Activated effector memory CD4-positive, alpha-beta T cell treated with anti-CD3 and anti-CD28 coated beads, Interleukin-2, amount 50 U/mL, for 16 hours (primary cell): ENCODE results near the gene LEF1.

ENCODE experiments used
- DNase-seq: peaks from one replicate; pipeline ENCODE4 v3.0.0-alpha.2; 2020

Gene LEF1

DNA sequence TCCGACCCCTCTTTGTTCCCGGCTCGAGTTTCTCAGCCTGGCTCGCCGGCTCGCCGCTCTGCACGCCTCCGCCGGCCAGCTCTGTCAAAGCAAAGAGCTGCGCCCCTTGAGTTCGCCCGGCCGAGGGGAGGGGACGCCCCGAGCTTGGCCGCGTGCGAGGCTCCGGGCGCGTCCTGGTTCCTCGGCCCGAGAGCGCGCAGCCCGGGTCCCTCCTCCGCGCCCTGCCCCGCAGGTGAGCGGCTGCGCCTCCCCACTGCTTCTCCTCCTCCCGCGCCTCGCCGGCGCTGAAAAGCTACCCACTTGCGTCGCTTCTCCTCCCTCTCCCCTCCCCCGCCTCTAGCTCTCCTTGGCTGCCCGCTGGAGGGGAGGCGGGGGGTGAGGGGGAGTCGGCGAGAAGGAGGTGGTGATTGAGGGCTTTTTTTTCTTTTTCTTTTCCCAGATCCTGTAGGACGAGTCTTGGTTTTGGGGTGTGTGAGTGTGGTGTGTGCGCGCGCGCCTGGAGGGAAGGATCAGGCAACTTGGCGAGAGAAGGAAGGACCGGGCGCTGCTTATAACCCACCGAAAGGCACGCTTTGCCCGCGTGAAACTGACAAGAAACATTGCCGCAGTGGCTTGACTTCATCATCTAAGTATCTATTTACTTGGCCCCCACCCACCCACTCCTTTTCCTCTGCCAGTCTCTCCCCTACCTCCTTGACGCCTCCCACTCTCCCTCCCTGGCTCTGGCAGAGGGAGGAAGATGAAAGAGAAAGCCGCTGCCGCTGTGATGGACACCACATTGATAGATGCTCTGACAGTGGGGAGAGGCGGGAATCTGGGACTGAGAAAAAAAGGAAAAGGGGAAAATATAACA is at the start of gene LEF1:
TSS of gene LEF1 (minus strand) at position 262 of the 853 bp plus-strand sequence. CDS start 1,165 bp downstream, outside the sequence.
- peak; percentile 89 for DNase-seq

- DNase-seq: no peak
Measured at GRCh38 chr4:108216510-108216909, 47.8 kb upstream of the LEF1 start.

GRCh38 chr4:108215055-108215454 is 46.3 kb upstream of the LEF1 start:
- DNase-seq: no peak

- DNase-seq: no peak
Measured at GRCh38 chr4:108213723-108214122, 45.0 kb upstream of the LEF1 start.

DNA sequence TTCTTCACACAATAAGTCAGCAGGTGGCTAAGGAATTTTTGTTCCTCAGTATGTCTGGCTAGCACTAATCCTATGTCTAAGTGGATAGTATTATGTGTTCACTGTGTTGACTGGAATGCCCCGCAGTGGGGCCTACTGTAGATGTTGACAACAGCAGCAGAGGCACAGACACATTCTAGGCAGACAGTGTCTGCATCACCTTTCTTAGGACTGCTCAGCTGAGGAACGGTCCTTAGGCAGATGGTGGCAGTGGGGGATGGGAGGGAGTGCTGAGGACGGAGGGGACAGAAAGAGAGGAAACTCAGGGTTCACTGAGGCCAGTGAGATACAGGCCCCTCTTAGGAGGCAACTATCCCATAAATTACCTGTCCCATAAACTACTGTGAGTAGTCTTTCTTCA is 44.6 kb upstream of the LEF1 start:
- no peak for DNase-seq

DNA sequence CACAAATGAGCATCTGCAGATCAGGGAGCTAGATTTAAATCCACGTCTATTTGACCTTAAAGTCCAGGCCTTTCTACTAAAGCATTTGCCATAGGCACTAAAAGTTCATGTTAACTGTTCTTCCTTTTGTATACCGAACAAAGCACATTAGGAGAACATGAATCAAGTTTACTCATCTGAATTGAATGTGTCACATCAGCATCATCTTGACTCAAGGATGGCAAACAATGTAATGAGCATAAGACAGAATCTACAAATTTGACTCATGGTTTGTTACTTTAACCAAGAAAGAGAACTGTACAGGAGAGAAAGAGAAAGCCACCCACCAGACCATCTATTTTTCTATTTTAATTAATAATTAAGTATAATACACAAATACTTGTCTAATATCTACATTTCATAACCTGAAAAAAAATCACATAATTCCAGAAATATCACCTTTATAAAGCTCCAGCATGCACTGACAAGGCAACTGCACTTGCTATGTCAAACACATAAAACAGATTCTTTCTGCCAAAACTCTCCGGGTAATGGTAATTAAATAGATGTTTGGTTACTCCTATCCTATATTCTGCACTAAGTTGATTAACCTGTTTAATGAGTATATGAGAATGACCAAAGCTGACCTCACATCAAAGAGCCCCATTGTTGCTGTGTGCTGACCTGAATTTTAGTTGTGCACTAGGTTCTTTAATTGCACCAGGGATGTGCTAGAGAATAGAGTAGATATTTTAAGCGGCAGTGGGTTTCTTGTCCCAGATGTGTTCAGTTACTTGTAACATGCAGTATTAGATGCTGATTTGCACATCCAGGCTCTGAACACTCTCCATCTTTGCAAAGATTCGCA is 42.5 kb upstream of the LEF1 start:
- no peak for DNase-seq

GRCh38 chr4:108209489-108209888 is 40.8 kb upstream of the LEF1 start:
- DNase-seq: no peak

DNA sequence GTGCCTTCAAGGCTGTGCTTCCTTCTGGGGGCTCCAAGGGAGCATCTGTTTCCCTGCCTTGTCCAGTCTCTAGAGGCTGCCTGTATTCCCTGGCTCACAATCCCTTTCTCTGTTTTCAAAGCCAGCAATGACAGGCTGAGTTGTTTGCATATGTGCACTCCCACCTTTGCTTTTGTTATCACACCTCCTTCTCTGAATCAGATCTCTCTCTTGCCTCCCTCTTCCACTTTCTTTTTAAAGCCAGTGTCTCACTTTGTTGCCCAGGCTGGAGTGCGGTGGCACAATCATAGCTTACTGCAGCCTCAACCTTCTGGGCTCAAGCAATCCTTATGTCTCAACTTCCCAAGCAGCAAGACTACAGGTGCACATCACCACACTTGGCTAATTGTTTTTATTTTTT is 37.1 kb upstream of the LEF1 start:
- DNase-seq: no peak

DNA sequence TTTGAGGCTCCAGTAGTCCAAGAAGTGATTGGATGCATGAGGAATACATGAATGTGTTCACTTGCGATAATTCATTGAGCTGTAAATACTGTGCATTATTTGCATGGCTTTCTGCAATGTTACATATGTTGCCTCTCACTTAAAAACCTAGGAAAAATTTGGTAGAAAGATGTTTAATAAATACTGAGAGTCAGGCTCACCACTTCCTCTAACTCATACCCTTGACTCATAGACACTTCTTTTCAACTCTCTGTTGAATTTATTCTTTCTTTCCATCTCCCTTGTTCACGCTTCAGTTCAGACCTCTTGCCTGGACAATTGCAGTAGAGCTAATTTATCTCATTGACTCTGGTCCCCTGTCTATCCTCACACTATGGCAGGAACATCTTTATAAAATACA is 35.8 kb upstream of the LEF1 start:
- no peak for DNase-seq

- DNase-seq: no peak
Measured at GRCh38 chr4:108203377-108203776, 34.6 kb upstream of the LEF1 start.

- no peak for DNase-seq
Measured at GRCh38 chr4:108201774-108202173, 33.0 kb upstream of the LEF1 start.

GRCh38 chr4:108199881-108200280 is 31.1 kb upstream of the LEF1 start:
- no peak for DNase-seq

DNA sequence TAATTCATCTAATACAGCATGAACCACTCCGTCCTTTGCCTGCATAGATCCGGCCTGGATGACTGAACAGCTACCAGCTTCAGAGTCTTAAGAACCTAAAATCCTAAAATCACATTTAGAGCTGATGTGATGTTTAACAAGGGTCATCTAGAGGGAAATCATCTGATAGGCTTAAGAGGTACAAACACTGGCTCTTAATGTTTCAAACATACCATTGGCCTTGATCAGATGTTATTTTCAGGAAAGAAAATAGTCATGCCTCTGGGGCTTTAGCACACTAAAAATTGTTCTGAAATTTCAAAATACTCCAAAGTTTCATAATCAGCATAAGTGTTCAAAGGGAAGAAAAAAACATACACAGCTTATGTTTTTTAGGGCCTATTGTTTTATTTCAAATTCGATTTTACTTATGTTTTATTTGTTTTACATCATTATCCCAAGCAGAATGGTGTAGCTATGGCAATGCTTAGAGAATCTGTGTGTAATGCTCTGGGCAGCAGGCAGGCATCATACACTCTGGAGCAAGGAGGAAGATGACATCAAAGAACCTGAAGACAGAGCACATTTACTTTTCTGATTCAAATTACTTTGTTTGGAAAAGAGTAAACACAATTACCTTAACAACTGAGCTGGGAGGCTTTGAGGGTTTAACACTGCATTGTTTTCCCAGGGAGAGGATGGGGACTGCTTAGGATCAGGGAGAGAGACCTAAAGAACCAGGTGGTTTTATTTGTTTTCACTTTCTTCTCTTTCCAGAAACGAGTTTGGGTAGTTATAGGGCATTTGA is 25.3 kb upstream of the LEF1 start:
- no peak for DNase-seq

DNA sequence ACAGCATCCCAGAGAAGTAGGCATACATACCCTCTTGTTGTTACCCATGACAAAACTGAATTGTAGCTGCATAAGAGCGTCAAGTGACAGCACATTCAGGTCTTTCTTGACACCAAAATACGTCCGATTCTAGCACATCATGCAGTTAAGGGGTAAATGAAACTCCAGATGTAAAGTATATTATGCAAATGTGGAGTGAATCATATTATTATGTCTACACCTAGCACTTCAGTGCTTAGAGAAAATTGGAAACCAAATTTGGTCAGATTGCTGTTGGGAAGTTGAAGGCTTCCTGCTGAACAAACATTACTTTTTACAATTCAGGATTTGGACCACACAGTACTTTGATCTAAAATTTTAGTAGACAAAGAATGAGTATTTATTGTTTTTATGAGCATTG is 24.2 kb upstream of the LEF1 start:
- DNase-seq: no peak

DNA sequence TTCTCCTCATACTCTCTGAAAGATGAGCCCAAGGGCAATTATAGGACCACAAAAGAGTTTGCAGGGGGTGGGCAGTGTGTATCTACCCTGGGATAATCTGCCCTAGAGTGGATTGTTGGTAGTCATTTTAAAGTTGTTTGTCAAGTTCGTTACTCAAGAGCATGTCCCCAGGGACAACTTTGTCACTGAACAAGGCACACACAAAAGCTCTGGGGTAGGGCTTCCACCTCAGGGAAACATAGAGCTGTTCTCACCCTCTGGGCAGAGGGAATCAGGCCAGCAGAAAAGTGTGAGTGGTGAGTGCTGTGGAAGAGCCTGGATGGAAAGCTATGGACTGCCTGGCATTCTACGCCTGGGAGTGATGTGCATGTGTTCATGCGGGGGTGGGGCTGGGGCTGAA is 23.3 kb upstream of the LEF1 start:
- DNase-seq: no peak

DNA sequence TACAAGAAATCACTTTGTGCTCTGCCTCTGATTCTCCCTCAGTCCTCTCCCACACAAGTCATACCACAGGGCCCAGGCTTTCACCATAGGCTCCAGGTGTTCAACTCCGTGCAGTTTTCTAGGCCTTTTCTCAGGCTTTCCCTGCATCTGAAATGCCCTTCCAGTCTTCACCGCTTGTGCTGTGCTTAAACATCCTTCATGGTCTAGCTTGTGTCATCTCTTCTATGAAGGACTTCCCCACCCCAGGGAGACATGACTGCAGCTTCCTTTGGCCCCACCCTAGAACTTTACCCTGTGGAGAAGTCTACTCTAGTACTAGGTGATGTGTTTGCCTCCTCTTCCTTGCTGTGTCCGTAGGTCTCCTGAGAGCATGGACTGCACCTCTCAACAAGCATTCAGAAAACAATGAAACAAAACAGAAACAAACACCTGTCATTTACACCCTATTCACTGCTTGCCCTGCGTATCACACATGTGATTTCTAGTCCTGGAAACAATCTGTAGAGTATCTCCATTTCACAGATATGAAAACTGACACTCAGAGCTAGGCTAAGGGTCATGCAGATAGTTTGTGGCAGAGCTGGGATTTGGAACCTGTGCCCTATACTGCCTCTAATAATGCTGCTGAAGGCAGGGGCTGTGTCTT is 22.7 kb upstream of the LEF1 start:
- no peak for DNase-seq

GRCh38 chr4:108188770-108189169 is 20.0 kb upstream of the LEF1 start:
- DNase-seq: no peak

DNA sequence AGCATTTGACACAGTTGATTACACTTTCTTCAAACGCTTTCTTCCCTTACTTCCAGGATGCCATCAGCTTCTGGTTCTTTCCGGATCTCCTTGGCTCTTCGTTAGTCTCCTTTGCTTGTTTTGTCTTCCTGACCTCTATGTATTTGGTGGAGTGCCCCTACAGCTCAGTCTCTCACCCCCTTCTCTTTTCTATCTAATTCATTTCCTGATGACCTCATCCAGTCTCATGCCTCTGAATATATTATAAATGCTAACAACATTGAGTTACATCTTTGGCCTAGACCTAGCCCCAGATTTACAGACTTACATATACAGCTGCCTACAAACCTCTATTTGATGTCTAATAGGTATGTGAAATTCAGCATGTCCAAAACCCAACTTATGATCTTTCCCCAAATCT is 16.5 kb upstream of the LEF1 start:
- no peak for DNase-seq

DNA sequence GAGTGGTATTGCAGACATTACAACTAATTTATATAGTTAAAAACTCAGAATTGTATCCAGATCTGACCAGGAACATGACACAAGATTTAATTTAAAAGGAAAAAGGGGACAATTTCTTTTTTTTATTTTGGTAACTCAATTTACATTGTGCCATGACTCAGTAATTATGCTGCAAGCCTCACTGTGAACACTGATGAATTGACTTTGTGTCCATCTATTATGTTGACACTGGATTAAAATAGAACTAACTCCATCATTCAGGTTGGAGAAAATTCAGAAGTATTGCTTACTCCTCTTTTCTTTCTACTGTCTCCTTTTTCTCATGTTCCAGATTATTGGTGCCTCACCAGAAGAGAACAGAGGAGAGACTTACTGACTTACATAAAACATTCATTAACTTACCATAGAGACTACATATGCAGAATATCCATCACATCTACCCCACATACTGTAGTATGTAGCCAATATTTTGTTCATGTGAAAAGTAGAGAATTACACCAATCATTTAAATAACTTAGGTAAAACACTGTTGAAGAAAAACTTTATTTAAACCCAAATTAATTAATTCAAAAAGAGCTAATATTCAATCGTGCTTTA is 15.8 kb upstream of the LEF1 start:
- DNase-seq: no peak

GRCh38 chr4:108181704-108182103 is 13.0 kb upstream of the LEF1 start:
- DNase-seq: no peak

- DNase-seq: no peak
Measured at GRCh38 chr4:108180513-108180912, 11.8 kb upstream of the LEF1 start.

DNA sequence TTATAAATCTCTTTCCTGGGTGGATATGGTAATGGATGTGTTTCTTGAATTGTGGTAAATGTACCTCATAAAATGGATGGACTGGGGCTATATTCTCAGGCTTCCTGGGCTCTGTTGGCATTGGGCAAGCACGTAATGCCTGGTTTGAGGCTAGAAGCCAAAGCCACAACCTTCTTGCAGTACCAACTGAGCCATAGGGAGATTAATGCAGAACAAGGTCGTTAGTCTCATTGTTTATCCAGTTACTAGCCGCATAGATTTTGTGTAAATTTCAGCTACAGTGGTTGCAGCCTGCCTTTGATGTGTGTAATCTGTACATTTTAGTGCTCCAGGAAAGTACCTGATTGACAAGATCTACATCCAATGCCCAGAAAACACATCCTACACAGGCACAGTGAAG is 7.2 kb upstream of the LEF1 start:
- no peak for DNase-seq
